ENCODE data around the gene TMEM178A. TPM values are rescaled to one million over a fixed set of nuclear protein-coding genes. Genes with fewer than 3 reads are reported as not detected.
A peak's percentile ranks its signal among the peaks of the same experiment; 100 is the strongest.

The TMEM178A gene
- total and polyA plus RNA-seq, 11 donors, result 0.65 to 4.6 (median 3.0) TPM

DNA sequence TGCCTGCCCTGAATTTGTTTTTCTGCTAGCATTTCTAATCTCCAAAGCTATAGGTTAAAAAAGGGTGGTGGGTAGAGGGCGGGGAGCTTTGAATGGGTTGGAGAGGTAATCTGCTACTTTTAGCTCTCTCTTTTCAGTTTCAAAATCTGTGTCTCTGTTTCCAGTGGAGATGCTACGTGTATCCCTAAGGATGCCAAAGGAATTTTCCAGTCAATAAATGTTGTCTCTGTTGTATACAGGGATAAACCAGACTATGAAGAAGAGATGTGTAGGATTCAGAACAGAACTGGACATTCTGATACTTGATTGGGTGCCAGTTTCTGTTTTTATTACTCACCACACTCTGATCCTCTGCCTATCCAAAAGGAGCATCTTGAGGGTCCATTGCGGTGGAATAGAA is 50.1 kb downstream of the TMEM178A start:
- Histone ChIP-seq H3K27ac (peak overlapping the region in 2 of 12 donors; percentile 2 to 27), H3K36me3 (no peaks in the 10 kb centered on the region), H3K4me3 (no peak overlapping the region), H3K4me1 (peaks cover 0 to 9% (median 0%) of the 10 kb centered on the region in 12 donors), H3K9me3 (no peaks in the 10 kb centered on the region), H3K27me3 (no peaks in the 10 kb centered on the region)
- ATAC-seq (no peak), DNase-seq (no peak)
- TF ChIP-seq, protein P1, sequence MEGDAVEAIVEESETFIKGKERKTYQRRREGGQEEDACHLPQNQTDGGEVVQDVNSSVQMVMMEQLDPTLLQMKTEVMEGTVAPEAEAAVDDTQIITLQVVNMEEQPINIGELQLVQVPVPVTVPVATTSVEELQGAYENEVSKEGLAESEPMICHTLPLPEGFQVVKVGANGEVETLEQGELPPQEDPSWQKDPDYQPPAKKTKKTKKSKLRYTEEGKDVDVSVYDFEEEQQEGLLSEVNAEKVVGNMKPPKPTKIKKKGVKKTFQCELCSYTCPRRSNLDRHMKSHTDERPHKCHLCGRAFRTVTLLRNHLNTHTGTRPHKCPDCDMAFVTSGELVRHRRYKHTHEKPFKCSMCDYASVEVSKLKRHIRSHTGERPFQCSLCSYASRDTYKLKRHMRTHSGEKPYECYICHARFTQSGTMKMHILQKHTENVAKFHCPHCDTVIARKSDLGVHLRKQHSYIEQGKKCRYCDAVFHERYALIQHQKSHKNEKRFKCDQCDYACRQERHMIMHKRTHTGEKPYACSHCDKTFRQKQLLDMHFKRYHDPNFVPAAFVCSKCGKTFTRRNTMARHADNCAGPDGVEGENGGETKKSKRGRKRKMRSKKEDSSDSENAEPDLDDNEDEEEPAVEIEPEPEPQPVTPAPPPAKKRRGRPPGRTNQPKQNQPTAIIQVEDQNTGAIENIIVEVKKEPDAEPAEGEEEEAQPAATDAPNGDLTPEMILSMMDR (IDR thresholded peaks at IDR 0.05), result no peak
- no peak for TF ChIP-seq POLR2A (IDR thresholded peaks at IDR 0.05)
- 94 to 96% (median 95%) methylated on average over 3 of the region's 3 CpGs for WGBS, 4 donors
- intact Hi-C loops (cut with DNase I), result no loop called here

DNA sequence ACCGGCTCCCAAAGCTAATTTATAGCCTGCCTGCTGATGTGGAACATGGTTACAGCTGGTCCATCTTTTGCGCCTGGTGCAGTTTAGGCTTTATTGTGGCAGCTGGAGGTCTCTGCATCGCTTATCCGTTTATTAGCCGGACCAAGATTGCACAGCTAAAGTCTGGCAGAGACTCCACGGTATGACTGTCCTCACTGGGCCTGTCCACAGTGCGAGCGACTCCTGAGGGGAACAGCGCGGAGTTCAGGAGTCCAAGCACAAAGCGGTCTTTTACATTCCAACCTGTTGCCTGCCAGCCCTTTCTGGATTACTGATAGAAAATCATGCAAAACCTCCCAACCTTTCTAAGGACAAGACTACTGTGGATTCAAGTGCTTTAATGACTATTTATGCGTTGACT is 51.4 kb downstream of the TMEM178A start:
- Histone ChIP-seq H3K36me3 (no peaks in the 10 kb centered on the region), H3K4me3 (no peak overlapping the region), H3K27ac (no peak overlapping the region), H3K4me1 (peaks cover 0 to 9% (median 0%) of the 10 kb centered on the region in 12 donors), H3K9me3 (no peaks in the 10 kb centered on the region), H3K27me3 (no peaks in the 10 kb centered on the region)
- intact Hi-C loops (cut with DNase I), result no loop called here
- ATAC-seq, result no peak
- TF ChIP-seq, protein P1 (IDR thresholded peaks at IDR 0.05), result no peak
- no peak for TF ChIP-seq POLR2A (IDR thresholded peaks at IDR 0.05)
- DNase-seq, result no peak
- WGBS, 4 donors, result 94 to 96% (median 95%) methylated on average over 12 of the region's 12 CpGs

DNA sequence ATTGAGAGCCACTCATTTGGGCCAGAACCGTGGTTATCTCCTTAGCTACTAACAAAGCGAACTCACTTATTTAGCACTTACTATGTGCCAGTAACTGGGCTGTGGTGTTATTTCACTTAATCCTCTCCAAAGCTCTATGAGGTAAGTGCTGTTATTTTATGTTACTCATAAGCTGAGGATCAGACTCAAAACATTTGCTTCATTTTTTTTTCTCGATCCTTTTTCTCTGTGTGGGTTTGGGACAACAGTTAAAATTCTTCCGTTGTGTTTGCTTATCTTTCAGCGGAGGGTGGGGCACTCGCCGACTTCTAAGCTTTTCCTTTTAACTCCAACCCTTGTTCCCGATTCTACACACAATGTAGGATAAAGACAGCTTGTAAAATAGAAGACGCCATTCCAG is 52.8 kb downstream of the TMEM178A start:
- H3K27me3 ChIP-seq, result no peaks in the 10 kb centered on the region
- ATAC-seq, result peak in 1 of 4 donors; percentile 21
- WGBS, 4 donors, result 76 to 84% (median 80%) methylated on average over 9 of the region's 9 CpGs
- peaks cover 0 to 14% (median 0%) of the 10 kb centered on the region in 12 donors for H3K4me1 ChIP-seq
- no peak overlapping the region for H3K4me3 ChIP-seq
- intact Hi-C loops (cut with DNase I), result no loop called here
- no peaks in the 10 kb centered on the region for H3K9me3 ChIP-seq
- TF ChIP-seq, protein P1 (IDR thresholded peaks at IDR 0.05), result no peak
- TF ChIP-seq POLR2A (IDR thresholded peaks at IDR 0.05), result no peak
- DNase-seq, result no peak
- no peaks in the 10 kb centered on the region for H3K36me3 ChIP-seq
- H3K27ac ChIP-seq, result no peak overlapping the region

DNA sequence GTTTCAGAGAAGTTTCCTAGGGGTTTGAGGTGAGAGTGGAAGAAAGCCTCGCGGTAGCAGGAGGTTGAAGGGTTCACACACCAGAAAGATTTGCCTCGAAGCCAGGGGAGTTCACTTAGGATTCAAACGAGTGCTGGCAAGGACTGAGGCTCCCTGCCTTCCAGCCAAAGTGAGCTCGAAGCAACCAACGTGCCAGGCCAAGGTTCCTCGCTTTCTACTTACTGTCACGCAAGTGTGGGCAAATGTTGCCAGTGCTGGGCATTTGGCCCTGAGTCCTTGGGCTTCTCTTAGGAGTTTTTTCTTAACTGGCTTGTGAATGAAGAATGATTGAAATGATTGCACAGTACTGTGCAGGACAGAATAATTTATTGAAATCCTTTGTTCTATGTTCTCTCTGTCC is 53.6 kb downstream of the TMEM178A start:
- Histone ChIP-seq H3K9me3 (no peaks in the 10 kb centered on the region), H3K27ac (no peak overlapping the region), H3K36me3 (no peaks in the 10 kb centered on the region), H3K4me3 (no peak overlapping the region), H3K4me1 (peaks cover 0 to 19% (median 0%) of the 10 kb centered on the region in 12 donors), H3K27me3 (no peaks in the 10 kb centered on the region)
- DNase-seq (no peak), ATAC-seq (no peak)
- no peak for TF ChIP-seq POLR2A (IDR thresholded peaks at IDR 0.05)
- TF ChIP-seq, protein P1 (IDR thresholded peaks at IDR 0.05), result no peak
- intact Hi-C loops (cut with DNase I), result no loop called here
- WGBS, 4 donors, result 62 to 76% (median 74%) methylated on average over 8 of the region's 8 CpGs
